ENCODE measurements around the gene KLHL26.

GRCh38 chr19:18676692-18677091 is 39.9 kb downstream of the KLHL26 start:
- TF ChIP-seq ZNF18 (tag by site-specific recombination; IDR thresholded peaks at IDR 0.05) (no peak), ZNF274 (IDR thresholded peaks at IDR 0.05; ENCODE audit: low read length) (no peak), ZNF274 (tag by site-specific recombination; IDR thresholded peaks at IDR 0.05; ENCODE audit: borderline replicate concordance) (no peak), CTCF (tag by site-specific recombination; IDR thresholded peaks at IDR 0.05) (no peak), ZFP69B (tag by site-specific recombination; IDR thresholded peaks at IDR 0.05) (no peak), REST (tag by site-specific recombination; IDR thresholded peaks at IDR 0.05) (no peak), KLF10 (tag by site-specific recombination; IDR thresholded peaks at IDR 0.05) (no peak), ZNF521 (tag by site-specific recombination; IDR thresholded peaks at IDR 0.05) (no peak), ZBTB48 (tag by site-specific recombination; IDR thresholded peaks at IDR 0.05) (no peak), KLF1 (tag by site-specific recombination; IDR thresholded peaks at IDR 0.05) (no peak)

All from HEK293 (cell line).